Measurements from ENCODE around the gene CDK14.
A peak's percentile ranks its signal among the peaks of the same experiment; 100 is the strongest.

The CDK14 gene

GRCh38 chr7:90817151-90817550, 221.0 kb downstream of the CDK14 start:
- DNase-seq = no peak

GRCh38 chr7:90817846-90818245, 221.7 kb downstream of the CDK14 start:
- DNase-seq = no peak

- no peak for DNase-seq
These were observed 222.2 kb downstream of the CDK14 start for GRCh38 chr7:90818341-90818740.

GRCh38 chr7:90821961-90822620, 226.0 kb downstream of the CDK14 start:
- no peak for DNase-seq

- DNase-seq = peak; percentile 88
These were observed 228.5 kb downstream of the CDK14 start for GRCh38 chr7:90824386-90825307.

GRCh38 chr7:90825779-90826178, 229.7 kb downstream of the CDK14 start:
- DNase-seq = peak; percentile 92

- peak; percentile 30 for DNase-seq
These were observed 232.5 kb downstream of the CDK14 start for GRCh38 chr7:90828601-90829000.

GRCh38 chr7:90830308-90830707, 234.2 kb downstream of the CDK14 start:
- DNase-seq = no peak

- no peak for DNase-seq
These were observed 236.6 kb downstream of the CDK14 start for GRCh38 chr7:90832726-90833125.

- peak; percentile 60 for DNase-seq
These were observed 237.3 kb downstream of the CDK14 start for GRCh38 chr7:90833443-90833842.

- no peak for DNase-seq
These were observed 238.7 kb downstream of the CDK14 start for GRCh38 chr7:90834771-90835170.

GRCh38 chr7:90835861-90836260, 239.7 kb downstream of the CDK14 start:
- no peak for DNase-seq

- no peak for DNase-seq
These were observed 240.8 kb downstream of the CDK14 start for GRCh38 chr7:90836937-90837336.

GRCh38 chr7:90838799-90839198, 242.7 kb downstream of the CDK14 start:
- no peak for DNase-seq

GRCh38 chr7:90839316-90839715, 243.2 kb downstream of the CDK14 start:
- DNase-seq = no peak

- DNase-seq = no peak
These were observed 243.7 kb downstream of the CDK14 start for GRCh38 chr7:90839727-90840291.

- no peak for DNase-seq
These were observed 245.8 kb downstream of the CDK14 start for GRCh38 chr7:90841759-90842429.

- no peak for DNase-seq
These were observed 246.3 kb downstream of the CDK14 start for GRCh38 chr7:90842430-90842788.

- no peak for DNase-seq
These were observed 247.4 kb downstream of the CDK14 start for GRCh38 chr7:90843472-90843871.

GRCh38 chr7:90844421-90844820, 248.3 kb downstream of the CDK14 start:
- no peak for DNase-seq

GRCh38 chr7:90846192-90846591, 250.1 kb downstream of the CDK14 start:
- DNase-seq = no peak

GRCh38 chr7:90850066-90850465, 253.9 kb downstream of the CDK14 start:
- DNase-seq = no peak

GRCh38 chr7:90850471-90850870, 254.3 kb downstream of the CDK14 start:
- no peak for DNase-seq

Measured in HCEC 1CT (cell line).